Measurements from ENCODE around the gene PNPLA2.

The PNPLA2 gene

GRCh38 chr11:854601-855329, 36.1 kb downstream of the PNPLA2 start:
- Mint-ChIP-seq H3K27me3 (ENCODE audit: low read depth, poor library complexity) (peaks cover 15% of the 10 kb centered on the region), H3K4me1 (peaks cover 28% of the 10 kb centered on the region), H3K4me3 (no peak overlapping the region), H3K27ac (no peak overlapping the region), H3K36me3 (ENCODE audit: low read depth) (no peaks in the 10 kb centered on the region), H3K9me3 (no peaks in the 10 kb centered on the region)
- DNase-seq, result no peak
- TF ChIP-seq CTCF (IDR thresholded peaks at IDR 0.05), result no peak

GRCh38 chr11:855330-855674, 36.6 kb downstream of the PNPLA2 start:
- H3K27me3 Mint-ChIP-seq (ENCODE audit: low read depth, poor library complexity), result peaks cover 11% of the 10 kb centered on the region
- no peak for DNase-seq
- no peaks in the 10 kb centered on the region for H3K9me3 Mint-ChIP-seq
- no peak overlapping the region for H3K27ac Mint-ChIP-seq
- H3K4me3 Mint-ChIP-seq, result no peak overlapping the region
- peaks cover 31% of the 10 kb centered on the region for H3K4me1 Mint-ChIP-seq
- no peak for TF ChIP-seq CTCF (IDR thresholded peaks at IDR 0.05)
- no peaks in the 10 kb centered on the region for H3K36me3 Mint-ChIP-seq (ENCODE audit: low read depth)

- no peak overlapping the region for H3K27ac Mint-ChIP-seq
- H3K36me3 Mint-ChIP-seq (ENCODE audit: low read depth), result no peaks in the 10 kb centered on the region
- peaks cover 11% of the 10 kb centered on the region for H3K27me3 Mint-ChIP-seq (ENCODE audit: low read depth, poor library complexity)
- peaks cover 31% of the 10 kb centered on the region for H3K4me1 Mint-ChIP-seq
- DNase-seq, result no peak
- no peaks in the 10 kb centered on the region for H3K9me3 Mint-ChIP-seq
- TF ChIP-seq CTCF (IDR thresholded peaks at IDR 0.05), result no peak
- H3K4me3 Mint-ChIP-seq, result no peak overlapping the region
These were observed 37.1 kb downstream of the PNPLA2 start for GRCh38 chr11:855796-856195.

GRCh38 chr11:856397-856796, 37.7 kb downstream of the PNPLA2 start:
- no peaks in the 10 kb centered on the region for H3K36me3 Mint-ChIP-seq (ENCODE audit: low read depth)
- no peak for TF ChIP-seq CTCF (IDR thresholded peaks at IDR 0.05)
- H3K4me1 Mint-ChIP-seq, result peaks cover 31% of the 10 kb centered on the region
- no peak overlapping the region for H3K4me3 Mint-ChIP-seq
- no peak for DNase-seq
- peaks cover 11% of the 10 kb centered on the region for H3K27me3 Mint-ChIP-seq (ENCODE audit: low read depth, poor library complexity)
- H3K27ac Mint-ChIP-seq, result no peak overlapping the region
- H3K9me3 Mint-ChIP-seq, result no peaks in the 10 kb centered on the region

- no peak for DNase-seq
- no peaks in the 10 kb centered on the region for H3K9me3 Mint-ChIP-seq
These were observed 39.5 kb downstream of the PNPLA2 start for GRCh38 chr11:858053-858761.

More at GRCh38 chr11:858053-858761, 39.5 kb downstream of the PNPLA2 start:
- no peaks in the 10 kb centered on the region for H3K36me3 Mint-ChIP-seq (ENCODE audit: low read depth)
- no peak overlapping the region for H3K27ac Mint-ChIP-seq
- H3K4me3 Mint-ChIP-seq, result no peak overlapping the region
- no peak for TF ChIP-seq CTCF (IDR thresholded peaks at IDR 0.05)
- no peaks in the 10 kb centered on the region for H3K27me3 Mint-ChIP-seq (ENCODE audit: low read depth, poor library complexity)
- H3K4me1 Mint-ChIP-seq, result peaks cover 42% of the 10 kb centered on the region

Measured in nephron progenitor cell (in vitro differentiated cells).